HG02763 (cell line): ENCODE measurements around the gene SPATS2.

Experiments
- ATAC-seq: cut with Tn5 transposase; IDR thresholded peaks from one replicate; pipeline ENCODE4 v1.9.1; 2021; ENCODE audit warnings: mild to moderate bottlenecking, moderate library complexity; ENCODE audit not compliant: unreplicated experiment

SPATS2 gene

GRCh38 chr12:49458816-49459215, 91.6 kb downstream of the SPATS2 start:
- no peak for ATAC-seq

- ATAC-seq = no peak
Observed at GRCh38 chr12:49461221-49461620, 94.0 kb downstream of the SPATS2 start.

GRCh38 chr12:49462083-49462744, 95.0 kb downstream of the SPATS2 start:
- no peak for ATAC-seq

DNA sequence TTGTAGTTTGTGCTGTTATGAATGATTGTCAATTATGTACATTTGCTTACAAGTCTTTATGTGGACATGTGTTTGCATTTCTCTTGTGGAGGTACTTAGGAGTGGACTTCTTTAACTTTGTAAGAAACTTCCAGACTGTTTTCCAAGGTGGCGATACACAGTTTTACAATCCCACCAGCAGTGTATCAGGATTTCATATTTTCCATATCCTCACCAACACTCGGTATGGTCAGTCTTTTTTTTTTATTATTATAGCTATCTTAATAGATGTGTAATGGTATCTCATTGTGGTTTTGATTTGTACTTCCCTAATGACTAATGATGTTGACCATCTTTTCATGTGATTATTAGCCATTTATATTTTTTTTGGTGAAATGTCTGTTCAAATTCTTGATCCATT, 97.9 kb downstream of the SPATS2 start:
- ATAC-seq = no peak

DNA sequence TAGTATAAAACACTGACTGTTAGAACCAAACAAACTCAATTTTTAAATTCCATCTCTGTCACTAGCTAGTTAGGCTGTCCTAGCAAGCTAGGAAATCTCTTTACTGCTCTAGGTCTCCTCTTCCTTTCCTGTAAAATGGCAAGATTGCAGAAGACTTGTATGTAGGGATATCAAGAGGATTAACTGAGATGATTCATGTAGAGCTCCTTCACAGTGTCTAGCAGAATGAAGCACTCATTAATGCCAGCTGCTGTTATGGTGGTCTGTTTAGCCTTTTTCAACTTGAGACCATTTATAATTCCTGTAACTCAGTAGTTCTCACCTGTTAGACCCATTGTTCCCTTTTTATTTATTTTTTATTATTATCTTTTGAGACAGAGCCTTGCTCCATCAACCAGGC, 103.7 kb downstream of the SPATS2 start:
- no peak for ATAC-seq

GRCh38 chr12:49471557-49471956, 104.3 kb downstream of the SPATS2 start:
- no peak for ATAC-seq

DNA sequence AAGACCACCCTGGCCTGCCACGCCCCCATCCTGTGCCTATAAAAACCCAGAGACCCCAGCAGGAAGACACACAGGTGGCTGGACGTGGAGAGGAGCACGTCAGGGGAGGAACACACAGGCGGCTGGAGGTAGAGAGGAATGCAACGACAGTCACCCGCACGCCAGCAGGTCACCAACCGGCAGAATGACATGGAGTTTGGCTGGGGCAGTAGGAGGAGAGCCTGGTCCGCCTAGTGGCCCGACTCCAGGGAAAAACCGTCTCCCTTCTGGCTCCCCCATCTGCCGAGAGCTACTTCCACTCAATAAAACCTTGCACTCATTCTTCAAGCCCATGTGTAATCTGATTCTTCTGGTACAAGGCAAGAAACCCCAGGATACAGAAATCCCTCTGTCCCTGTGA, 108.8 kb downstream of the SPATS2 start:
- no peak for ATAC-seq

GRCh38 chr12:49478949-49479664, 111.8 kb downstream of the SPATS2 start:
- ATAC-seq = no peak

DNA sequence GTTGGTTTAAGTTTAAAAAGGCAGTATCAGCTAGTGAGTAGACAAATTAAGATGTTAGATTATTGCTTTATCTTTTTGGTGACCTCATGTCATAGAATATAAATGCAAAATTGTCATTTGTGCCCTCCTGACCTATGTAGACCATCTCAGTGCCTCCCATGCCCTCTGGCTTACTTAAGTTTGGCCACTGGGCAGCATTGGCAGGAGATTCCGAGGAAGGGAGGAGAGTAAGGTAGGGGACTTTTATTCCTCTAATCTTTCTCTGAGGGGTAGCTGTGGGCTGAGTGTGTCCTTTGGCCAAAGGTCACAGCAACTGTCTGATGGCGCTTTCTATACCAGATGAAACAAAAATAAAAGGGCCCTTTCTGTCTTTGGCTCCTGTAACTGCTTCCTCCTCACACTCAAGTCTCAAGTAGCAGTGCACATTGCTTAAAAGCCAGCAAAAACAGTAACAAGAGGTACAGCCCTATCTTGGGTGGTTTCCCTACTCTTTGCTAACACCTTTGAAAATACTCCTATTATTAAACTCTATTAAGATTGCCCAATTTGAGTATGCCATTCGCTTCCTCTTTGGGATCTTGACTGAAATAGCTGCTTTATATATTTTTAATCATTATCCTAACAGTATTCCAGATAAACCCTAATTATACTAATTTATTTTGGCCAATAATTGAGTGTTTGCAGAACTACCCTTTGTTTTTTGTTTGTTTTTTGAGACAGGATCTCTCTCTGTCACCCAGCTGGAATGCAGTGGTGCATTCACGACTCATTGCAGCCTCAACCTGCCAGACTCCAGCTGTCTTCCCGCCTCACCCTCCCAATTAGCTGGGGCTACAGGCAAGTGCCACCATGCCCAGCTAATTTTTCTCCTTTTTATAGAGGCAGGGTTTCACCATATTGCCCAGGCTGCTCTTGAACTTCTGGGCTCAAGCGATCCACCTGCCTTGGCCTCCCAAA, 115.1 kb downstream of the SPATS2 start:
- no peak for ATAC-seq

GRCh38 chr12:49483619-49484018, 116.4 kb downstream of the SPATS2 start:
- ATAC-seq = no peak

DNA sequence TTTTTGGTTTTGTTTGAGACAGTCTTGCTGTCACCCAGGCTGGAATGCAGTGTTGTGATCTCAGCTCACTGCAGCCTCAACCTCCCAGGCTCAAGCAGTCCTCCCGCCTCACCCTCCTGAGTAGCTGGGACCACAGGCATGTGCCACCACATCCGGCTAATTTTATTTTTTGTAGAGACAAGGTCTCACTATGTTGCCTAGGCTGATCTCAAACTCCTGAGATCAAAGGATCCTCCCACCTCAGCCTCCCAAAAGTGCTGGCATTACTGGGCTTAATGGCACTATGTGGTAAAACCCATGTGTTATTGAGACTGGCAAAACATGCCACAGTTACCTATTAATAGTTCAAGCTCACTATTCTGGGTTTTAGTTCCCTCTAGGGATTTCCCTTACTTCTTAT, 120.3 kb downstream of the SPATS2 start:
- no peak for ATAC-seq

- ATAC-seq = no peak
Observed at GRCh38 chr12:49489154-49489553, 121.9 kb downstream of the SPATS2 start.

GRCh38 chr12:49489720-49490119, 122.5 kb downstream of the SPATS2 start:
- no peak for ATAC-seq

DNA sequence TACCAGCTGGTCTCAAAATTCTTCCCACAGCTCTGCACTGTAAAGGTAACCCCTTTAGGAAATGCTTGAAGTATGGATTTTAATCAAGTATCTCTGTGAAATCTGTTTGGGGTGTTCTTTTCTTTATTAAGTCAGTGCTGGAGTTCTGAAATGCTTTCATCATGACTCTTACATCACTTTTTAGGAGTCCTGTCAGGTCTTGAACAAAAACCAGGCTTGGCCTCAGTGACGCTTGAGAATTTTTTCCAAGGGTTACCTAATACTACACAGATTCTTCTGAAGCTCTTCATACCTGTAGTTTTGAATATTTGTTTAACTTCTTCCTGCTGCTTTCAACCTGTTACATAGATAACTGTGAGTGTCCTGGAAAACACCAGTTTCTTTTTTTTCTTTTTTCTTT, 124.6 kb downstream of the SPATS2 start:
- ATAC-seq = no peak

GRCh38 chr12:49493900-49494299, 126.6 kb downstream of the SPATS2 start:
- ATAC-seq = no peak

DNA sequence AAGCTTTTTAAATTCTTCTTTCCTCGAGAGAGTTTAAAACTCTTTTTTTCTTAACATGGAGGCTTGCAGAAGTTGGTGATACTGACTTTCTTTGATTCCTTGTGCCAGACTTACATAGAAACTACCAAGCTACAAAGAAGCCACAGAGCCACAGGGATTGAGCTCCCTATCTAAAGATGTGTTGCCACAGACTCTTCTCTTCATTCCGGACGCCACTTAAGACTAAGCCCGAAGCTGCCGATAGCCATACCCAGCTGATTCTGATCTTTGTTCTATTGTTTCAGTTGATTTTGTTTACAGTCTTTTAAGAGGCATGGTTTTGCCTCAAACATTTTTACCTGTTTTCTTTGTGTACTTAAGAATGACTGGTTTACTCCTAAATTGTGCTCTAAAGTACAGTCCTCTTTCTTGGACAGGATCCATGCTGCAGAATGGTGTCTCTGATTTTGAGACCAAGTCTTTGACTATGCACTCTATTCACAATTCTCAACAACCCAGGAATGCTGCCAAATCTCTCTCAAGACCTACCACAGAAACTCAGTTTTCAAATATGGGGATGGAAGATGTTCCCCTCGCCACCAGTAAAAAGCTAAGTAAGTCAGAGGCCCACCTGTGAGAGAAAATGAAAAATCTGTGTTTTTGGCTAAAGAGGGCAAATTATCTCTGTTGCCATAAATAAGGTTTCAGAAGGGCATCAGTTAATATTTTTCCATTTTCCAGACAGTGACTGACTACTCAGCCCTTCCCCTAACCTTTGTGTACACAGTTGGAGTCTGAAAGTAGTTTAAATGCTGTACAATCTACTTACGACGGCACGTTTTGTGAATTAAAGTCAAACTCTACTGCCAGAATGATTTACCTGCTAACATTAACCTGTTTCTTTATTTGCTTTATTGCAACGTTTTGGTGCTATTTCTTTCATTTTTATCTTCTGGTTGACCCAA, 129.4 kb downstream of the SPATS2 start:
- no peak for ATAC-seq

- no peak for ATAC-seq
Observed at GRCh38 chr12:49501895-49502294, 134.6 kb downstream of the SPATS2 start.

- ATAC-seq = no peak
Observed at GRCh38 chr12:49502590-49502989, 135.3 kb downstream of the SPATS2 start.

DNA sequence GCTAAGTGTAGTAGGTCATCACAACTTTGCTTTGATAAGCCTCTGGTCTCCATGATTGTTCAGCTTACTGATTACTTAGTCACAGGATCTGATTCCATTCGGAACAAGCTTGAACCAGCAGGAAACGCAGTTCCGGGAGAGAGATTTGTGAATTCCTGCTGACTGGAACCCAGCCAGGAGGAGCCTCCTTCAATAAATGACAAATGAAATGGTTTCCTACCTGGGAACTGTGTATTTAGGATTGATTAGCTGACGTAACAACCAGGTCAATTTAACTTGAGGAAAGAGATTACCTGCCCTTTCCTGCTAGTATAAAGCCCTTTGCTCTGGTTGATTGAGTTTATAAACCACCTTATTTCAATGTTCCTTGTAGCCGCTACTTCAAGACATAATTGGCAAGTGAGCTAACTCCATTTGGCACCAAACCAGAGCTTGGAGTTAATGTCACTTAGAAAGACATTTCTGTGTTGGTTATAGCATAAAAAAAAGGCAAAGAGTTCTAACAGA, 136.5 kb downstream of the SPATS2 start:
- ATAC-seq = no peak

- ATAC-seq = no peak
Observed at GRCh38 chr12:49505672-49506071, 138.4 kb downstream of the SPATS2 start.
